C4-2B (cell line): ENCODE results near the gene STAT6.

Source experiments
- H3K27ac ChIP-seq: fragments of 450-650 bp; 2 replicates; pipeline ENCODE4 v1.5.1; 2017
- CTCF ChIP-seq: fragments of 450-650 bp; conservative IDR thresholded peaks from 2 replicates; pipeline ENCODE4 v1.5.1; 2017; ENCODE audit warnings: mild to moderate bottlenecking
- ZFX ChIP-seq: fragments of 450-650 bp; IDR thresholded peaks from 2 replicates; pipeline ENCODE4 v1.6.1; 2017

STAT6 gene

GRCh38 chr12:57150400-57151000, 39.3 kb upstream of the STAT6 start:
- no peak overlapping the region for H3K27ac ChIP-seq
- no peak for TF ChIP-seq CTCF
- no peak for TF ChIP-seq ZFX

GRCh38 chr12:57149245-57149900, 38.2 kb upstream of the STAT6 start:
- H3K27ac ChIP-seq: peak overlapping the region; percentile 2; the same call in 1 of the 2 replicates
- no peak for TF ChIP-seq ZFX
- no peak for TF ChIP-seq CTCF

- TF ChIP-seq ZFX (no peak), CTCF (no peak)
- H3K27ac ChIP-seq: 0 out of 2 replicates have a peak overlapping the region, but pooled peaks have one; percentile 2
Measured at GRCh38 chr12:57148469-57149244, 37.5 kb upstream of the STAT6 start.

GRCh38 chr12:57146961-57147944, 36.1 kb upstream of the STAT6 start, which contains the start of gene LRP1-AS:
TSS of gene LRP1-AS (minus strand) at chr12:57147619.
- TF ChIP-seq ZFX: no peak
- TF ChIP-seq CTCF: no peak
- no peak within 1 kb of the TSS for H3K27ac ChIP-seq

GRCh38 chr12:57146092-57146491, 34.9 kb upstream of the STAT6 start:
- TF ChIP-seq ZFX (no peak), CTCF (no peak)
- H3K27ac ChIP-seq: no peak overlapping the region

- TF ChIP-seq CTCF (no peak), ZFX (no peak)
- no peak overlapping the region for H3K27ac ChIP-seq
Measured at GRCh38 chr12:57145460-57146059, 34.4 kb upstream of the STAT6 start.
